Measurements from ENCODE around the gene RANBP10. TPM values are rescaled to one million over a fixed set of nuclear protein-coding genes. Genes with fewer than 3 reads are reported as not detected.

The RANBP10 gene
- total and polyA plus RNA-seq, 2 of the 8 experiments (the other 6 are each of a cell fraction or from before 2014, with no cell fraction given): 14.2 to 16.8 TPM

- no peaks in the 10 kb centered on the region for H3K79me2 ChIP-seq (ENCODE audit: control insufficient read depth in 1 of 2, insufficient read depth in 2 of 2, low read length in 2 of 2)
- no peak overlapping the region for H2BK15ac ChIP-seq (ENCODE audit: low read length)
- no peak overlapping the region for H3K56ac ChIP-seq (replicated peaks; ENCODE audit: insufficient read length, low read depth, low read length)
- H3K4me3 ChIP-seq (ENCODE audit: extremely low read depth in 1 of 4, insufficient read depth in 2 of 4, low read depth in 3 of 4, low read length in 4 of 4): no peak overlapping the region
- no peak overlapping the region for H3K27ac ChIP-seq (ENCODE audit: low read depth, low read length)
- H4K5ac ChIP-seq (ENCODE audit: insufficient read length, low read depth, low read length): no peak overlapping the region
- H3K9ac ChIP-seq (replicated peaks in 1 of 4; ENCODE audit: extremely low read depth in 1 of 4, low read depth in 3 of 4, low read length in 3 of 4): no peak overlapping the region
- 90% methylated on average over 5 of the region's 5 CpGs; no CpG with 5 or more reads in 1 of the 2 experiments for WGBS, 2 experiments (ENCODE audit: extremely low coverage in 1 of 2, insufficient coverage in 1 of 2, insufficient read length in 1 of 2, insufficient replicate concordance in 2 of 2, low coverage in 1 of 2, low lambda C conversion rate in 2 of 2, missing lambda C conversion rate in 1 of 2)
- no peak overlapping the region for H2BK5ac ChIP-seq (ENCODE audit: low read depth, low read length)
- DNase-seq (ENCODE audit: low read depth in 1 of 2, low spot score in 2 of 2): no peak
- TF ChIP-seq ATF3 (IDR thresholded peaks at IDR 0.05; ENCODE audit: insufficient read depth, low read depth, low read length): no peak
- no peak for TF ChIP-seq CBX8 (IDR thresholded peaks at IDR 0.05; ENCODE audit: borderline replicate concordance, low read depth, low read length)
- no peak for TF ChIP-seq EP300 (IDR thresholded peaks at IDR 0.05; ENCODE audit: borderline replicate concordance in 1 of 2, low read depth in 2 of 2, low read length in 2 of 2)
- TF ChIP-seq CHD1 (IDR thresholded peaks at IDR 0.05; ENCODE audit: low read depth, low read length): no peak
- no peak for TF ChIP-seq GABPA (IDR thresholded peaks at IDR 0.05; ENCODE audit: borderline replicate concordance, insufficient read depth, low read length)
- TF ChIP-seq SIRT6 (IDR thresholded peaks at IDR 0.05; ENCODE audit: low read length): no peak
- TF ChIP-seq JUND (IDR thresholded peaks at IDR 0.05; ENCODE audit: low read length): no peak
- TF ChIP-seq EGR1 (IDR thresholded peaks at IDR 0.05; ENCODE audit: borderline replicate concordance, low read depth, low read length): no peak
- TF ChIP-seq SUZ12 (IDR thresholded peaks at IDR 0.05; ENCODE audit: low read length): no peak
- FAIRE-seq: no peak
- H3K23me2 ChIP-seq (ENCODE audit: low read depth, low read length): no peaks in the 10 kb centered on the region
- peaks cover 0 to 2% of the 10 kb centered on the region in 2 experiments for H4K20me1 ChIP-seq (replicated peaks in 1 of 2; ENCODE audit: control insufficient read depth in 1 of 2, insufficient read depth in 2 of 2, low read length in 2 of 2)
- ChIA-PET POLR2A (ENCODE audit: partially characterized antibody) (no interaction called here), CTCF (ENCODE audit: partially characterized antibody) (interaction anchor here (1.3 to 1.5 kb wide), 2 partner anchors 19 to 61 kb away, joined by 4 to 5 read pairs; no protein-coding TSS in a partner anchor)
- no peaks in the 10 kb centered on the region for H3K27me3 ChIP-seq (replicated peaks in 1 of 4; ENCODE audit: control insufficient read depth in 3 of 4, extremely low read depth in 1 of 4, insufficient read depth in 3 of 4, low read length in 3 of 4)
- no peak overlapping the region for H3K18ac ChIP-seq (ENCODE audit: extremely low read depth, low read length)
- no peak overlapping the region for H2BK20ac ChIP-seq (ENCODE audit: low read length)
- H3K4me2 ChIP-seq (ENCODE audit: insufficient read depth in 1 of 2, low read depth in 2 of 2, low read length in 2 of 2): no peak overlapping the region
- H3K79me1 ChIP-seq (ENCODE audit: low read depth, low read length): no peaks in the 10 kb centered on the region
- peaks cover 0 to 15% (median 7%) of the 10 kb centered on the region in 4 experiments; a peak in 5 of 8 replicates for H3K36me3 ChIP-seq (ENCODE audit: control insufficient read depth in 2 of 4, insufficient read depth in 4 of 4, low read length in 3 of 4)
- no peak overlapping the region for H2BK120ac ChIP-seq (replicated peaks; ENCODE audit: low read depth, low read length)
- no peak overlapping the region for H3K4ac ChIP-seq (replicated peaks; ENCODE audit: insufficient read length, low read depth, low read length)
- no peak overlapping the region for H4K91ac ChIP-seq (replicated peaks; ENCODE audit: insufficient read length, low read length)
- no peaks in the 10 kb centered on the region for H3K9me3 ChIP-seq (ENCODE audit: insufficient read depth in 2 of 2, low read depth in 1 of 2, low read length in 1 of 2)
- no peak overlapping the region for H2AFZ ChIP-seq (ENCODE audit: low read length)
- H2AK5ac ChIP-seq (ENCODE audit: low read depth, low read length): no peak overlapping the region
- H3K14ac ChIP-seq (ENCODE audit: insufficient read length): no peak overlapping the region
- no peak overlapping the region for H2BK12ac ChIP-seq (ENCODE audit: low read depth, low read length)
- no peak overlapping the region for H4K8ac ChIP-seq (ENCODE audit: extremely low read depth, insufficient read depth, low read length)
- H3K23ac ChIP-seq (ENCODE audit: insufficient read length): no peak overlapping the region
- H3K4me1 ChIP-seq (replicated peaks in 1 of 4; ENCODE audit: control insufficient read depth in 3 of 4, insufficient read depth in 4 of 4, low read length in 3 of 4): no peaks in the 10 kb centered on the region
Measured at GRCh38 chr16:67733734-67734470, 72.5 kb downstream of the RANBP10 start.
